ENCODE data around the gene CFAP298. TPM values are rescaled to one million over a fixed set of nuclear protein-coding genes. Genes with fewer than 3 reads are reported as not detected.

The CFAP298 gene
- total and polyA plus RNA-seq, 4 experiments from 2014 or later = 29.4 to 54.3 (median 43.9) TPM

GRCh38 chr21:32587120-32587519, 25.1 kb downstream of the CFAP298 start:
- ChIA-PET CTCF (ENCODE audit: partially characterized antibody) (interaction anchor here (1.2 to 3.5 kb wide), 2 partner anchors 13 to 185 kb away, joined by 4 to 19 read pairs; no protein-coding TSS in a partner anchor), POLR2A (ENCODE audit: partially characterized antibody) (no interaction called here)
- Mint-ChIP-seq H3K9me3 (no peaks in the 10 kb centered on the region), H3K4me3 (no peak overlapping the region), H3K27me3 (peaks cover 0 to 4% of the 10 kb centered on the region in 2 donors), H3K27ac (no peak overlapping the region), H3K36me3 (no peaks in the 10 kb centered on the region), H3K4me1 (peaks cover 0 to 4% (median under 1%) of the 10 kb centered on the region in 4 donors)
- Histone ChIP-seq H3K27me3 (ENCODE audit: insufficient read depth, low read length) (no peaks in the 10 kb centered on the region), H3K4me1 (ENCODE audit: insufficient read depth, low read length) (no peaks in the 10 kb centered on the region), H3K9me3 (ENCODE audit: control insufficient read depth in 1 of 2, low read length in 2 of 2) (no peaks in the 10 kb centered on the region), H3K4me3 (ENCODE audit: low read length in 2 of 2) (no peak overlapping the region), H3K27ac (ENCODE audit: low read depth, low read length) (no peak overlapping the region), H3K36me3 (ENCODE audit: insufficient read depth, low read length) (no peaks in the 10 kb centered on the region)
- no peak for DNase-seq
- intact Hi-C loops (cut with micrococcal nuclease) = no loop called here

GRCh38 chr21:32585970-32586369, 26.2 kb downstream of the CFAP298 start:
- H3K4me1 Mint-ChIP-seq = peaks cover 0 to 4% (median under 1%) of the 10 kb centered on the region in 4 donors
- intact Hi-C loops (cut with micrococcal nuclease) = no loop called here

GRCh38 chr21:32585042-32585710, 27.0 kb downstream of the CFAP298 start, which contains the start of gene TCP10L:
Gene TCP10L, minus strand, starts transcription at chr21:32585523. Its CDS starts 1,219 bp downstream, at chr21:32584304.
- Mint-ChIP-seq H3K4me3 (peak within 1 kb of the TSS in 1 of 8 donors; percentile 9), H3K4me1 (peaks cover 0 to 4% (median under 1%) of the 10 kb centered on the region in 4 donors), H3K36me3 (peaks cover 0 to 3% of the 10 kb centered on the region in 2 donors), H3K9me3 (no peaks in the 10 kb centered on the region), H3K27ac (peak within 1 kb of the TSS in 2 of 7 donors; percentile 43 to 80), H3K27me3 (peaks cover 2 to 4% of the 10 kb centered on the region in 2 donors)
- Histone ChIP-seq H3K4me1 (ENCODE audit: insufficient read depth, low read length) (no peaks in the 10 kb centered on the region), H3K36me3 (ENCODE audit: insufficient read depth, low read length) (no peaks in the 10 kb centered on the region), H3K27me3 (ENCODE audit: insufficient read depth, low read length) (no peaks in the 10 kb centered on the region), H3K9me3 (ENCODE audit: control insufficient read depth in 1 of 2, low read length in 2 of 2) (no peaks in the 10 kb centered on the region), H3K4me3 (ENCODE audit: low read length in 2 of 2) (no peak within 1 kb of the TSS), H3K27ac (ENCODE audit: low read depth, low read length) (no peak within 1 kb of the TSS)
- CTCF ChIA-PET (ENCODE audit: partially characterized antibody) = interaction anchor here (1.0 to 1.5 kb wide), 2 partner anchors 13 to 182 kb away, joined by 3 read pairs; no protein-coding TSS in a partner anchor
- POLR2A ChIA-PET (ENCODE audit: partially characterized antibody) = no interaction called here
- no peak for DNase-seq
- intact Hi-C loops (cut with micrococcal nuclease) = no loop called here

More at GRCh38 chr21:32585970-32586369, 26.2 kb downstream of the CFAP298 start:
- Histone ChIP-seq H3K36me3 (ENCODE audit: insufficient read depth, low read length) (no peaks in the 10 kb centered on the region), H3K9me3 (ENCODE audit: control insufficient read depth in 1 of 2, low read length in 2 of 2) (no peaks in the 10 kb centered on the region), H3K27ac (ENCODE audit: low read depth, low read length) (no peak overlapping the region), H3K27me3 (ENCODE audit: insufficient read depth, low read length) (no peaks in the 10 kb centered on the region), H3K4me3 (ENCODE audit: low read length in 2 of 2) (no peak overlapping the region), H3K4me1 (ENCODE audit: insufficient read depth, low read length) (no peaks in the 10 kb centered on the region)
- H3K9me3 Mint-ChIP-seq = no peaks in the 10 kb centered on the region
- peaks cover 0 to 4% of the 10 kb centered on the region in 2 donors for H3K27me3 Mint-ChIP-seq
- DNase-seq = no peak
- no peak overlapping the region for H3K4me3 Mint-ChIP-seq
- no peaks in the 10 kb centered on the region for H3K36me3 Mint-ChIP-seq
- ChIA-PET POLR2A (ENCODE audit: partially characterized antibody) (no interaction called here), CTCF (ENCODE audit: partially characterized antibody) (interaction anchor here (1.5 kb wide), 1 partner anchor 13 kb away, joined by 3 read pairs; no protein-coding TSS in a partner anchor)
- H3K27ac Mint-ChIP-seq = no peak overlapping the region

GRCh38 chr21:32584472-32584871, 27.7 kb downstream of the CFAP298 start:
- H3K27me3 ChIP-seq (ENCODE audit: insufficient read depth, low read length) = no peaks in the 10 kb centered on the region
- Mint-ChIP-seq H3K36me3 (peaks cover 0 to 3% of the 10 kb centered on the region in 2 donors), H3K9me3 (no peaks in the 10 kb centered on the region), H3K27ac (peak overlapping the region in 1 of 7 donors; percentile 43), H3K27me3 (peaks cover 2 to 4% of the 10 kb centered on the region in 2 donors), H3K4me3 (no peak overlapping the region), H3K4me1 (peaks cover 0 to 4% (median under 1%) of the 10 kb centered on the region in 4 donors)
- no peaks in the 10 kb centered on the region for H3K36me3 ChIP-seq (ENCODE audit: insufficient read depth, low read length)
- DNase-seq = no peak
- H3K4me1 ChIP-seq (ENCODE audit: insufficient read depth, low read length) = no peaks in the 10 kb centered on the region
- no peak overlapping the region for H3K4me3 ChIP-seq (ENCODE audit: low read length in 2 of 2)
- no peaks in the 10 kb centered on the region for H3K9me3 ChIP-seq (ENCODE audit: control insufficient read depth in 1 of 2, low read length in 2 of 2)
- no peak overlapping the region for H3K27ac ChIP-seq (ENCODE audit: low read depth, low read length)
- ChIA-PET POLR2A (ENCODE audit: partially characterized antibody) (no interaction called here), CTCF (ENCODE audit: partially characterized antibody) (interaction anchor here (1.0 to 1.5 kb wide), 2 partner anchors 12 to 181 kb away, joined by 3 read pairs; no protein-coding TSS in a partner anchor)
- intact Hi-C loops (cut with micrococcal nuclease) = no loop called here

GRCh38 chr21:32581732-32582131, 30.4 kb downstream of the CFAP298 start:
- intact Hi-C loops (cut with micrococcal nuclease) = no loop called here
- Histone ChIP-seq H3K27ac (ENCODE audit: low read depth, low read length) (no peak overlapping the region), H3K27me3 (ENCODE audit: insufficient read depth, low read length) (no peaks in the 10 kb centered on the region), H3K4me1 (ENCODE audit: insufficient read depth, low read length) (no peaks in the 10 kb centered on the region), H3K36me3 (ENCODE audit: insufficient read depth, low read length) (no peaks in the 10 kb centered on the region), H3K9me3 (ENCODE audit: control insufficient read depth in 1 of 2, low read length in 2 of 2) (no peaks in the 10 kb centered on the region), H3K4me3 (ENCODE audit: low read length in 2 of 2) (no peak overlapping the region)
- H3K9me3 Mint-ChIP-seq = no peaks in the 10 kb centered on the region
- no peak for DNase-seq
- peaks cover 0 to 4% (median under 1%) of the 10 kb centered on the region in 4 donors for H3K4me1 Mint-ChIP-seq
- peaks cover 0 to 3% of the 10 kb centered on the region in 2 donors for H3K36me3 Mint-ChIP-seq
- CTCF ChIA-PET (ENCODE audit: partially characterized antibody) = interaction anchor here (1.1 kb wide), 1 partner anchor 11 kb away, joined by 3 read pairs; no protein-coding TSS in a partner anchor
- H3K27ac Mint-ChIP-seq = no peak overlapping the region
- no peak overlapping the region for H3K4me3 Mint-ChIP-seq
- peaks cover 4% of the 10 kb centered on the region in 2 donors for H3K27me3 Mint-ChIP-seq
- POLR2A ChIA-PET (ENCODE audit: partially characterized antibody) = no interaction called here

GRCh38 chr21:32580949-32581348, 31.2 kb downstream of the CFAP298 start:
- no peak for DNase-seq
- Histone ChIP-seq H3K4me1 (ENCODE audit: insufficient read depth, low read length) (no peaks in the 10 kb centered on the region), H3K36me3 (ENCODE audit: insufficient read depth, low read length) (no peaks in the 10 kb centered on the region), H3K27me3 (ENCODE audit: insufficient read depth, low read length) (no peaks in the 10 kb centered on the region), H3K9me3 (ENCODE audit: control insufficient read depth in 1 of 2, low read length in 2 of 2) (no peaks in the 10 kb centered on the region), H3K27ac (ENCODE audit: low read depth, low read length) (no peak overlapping the region), H3K4me3 (ENCODE audit: low read length in 2 of 2) (no peak overlapping the region)
- ChIA-PET CTCF (ENCODE audit: partially characterized antibody) (interaction anchor here (1.1 kb wide), 1 partner anchor 10 kb away, joined by 3 read pairs; no protein-coding TSS in a partner anchor), POLR2A (ENCODE audit: partially characterized antibody) (no interaction called here)
- Mint-ChIP-seq H3K27me3 (peaks cover 4% of the 10 kb centered on the region in 2 donors), H3K27ac (no peak overlapping the region), H3K36me3 (peaks cover 0 to 3% of the 10 kb centered on the region in 2 donors), H3K4me1 (peaks cover 0 to 4% (median under 1%) of the 10 kb centered on the region in 4 donors), H3K4me3 (no peak overlapping the region), H3K9me3 (no peaks in the 10 kb centered on the region)
- intact Hi-C loops (cut with micrococcal nuclease) = no loop called here

GRCh38 chr21:32578107-32578691, 34.0 kb downstream of the CFAP298 start:
- Mint-ChIP-seq H3K4me1 (no peaks in the 10 kb centered on the region), H3K36me3 (peaks cover 0 to 3% of the 10 kb centered on the region in 2 donors), H3K4me3 (peak overlapping the region in 1 of 8 donors; percentile 37), H3K27ac (peak overlapping the region in 1 of 7 donors; percentile 18), H3K27me3 (peaks cover 0 to 4% of the 10 kb centered on the region in 2 donors), H3K9me3 (no peaks in the 10 kb centered on the region)
- Histone ChIP-seq H3K4me3 (ENCODE audit: low read length in 2 of 2) (no peak overlapping the region), H3K36me3 (ENCODE audit: insufficient read depth, low read length) (no peaks in the 10 kb centered on the region), H3K9me3 (ENCODE audit: control insufficient read depth in 1 of 2, low read length in 2 of 2) (no peaks in the 10 kb centered on the region), H3K4me1 (ENCODE audit: insufficient read depth, low read length) (no peaks in the 10 kb centered on the region), H3K27me3 (ENCODE audit: insufficient read depth, low read length) (no peaks in the 10 kb centered on the region), H3K27ac (ENCODE audit: low read depth, low read length) (no peak overlapping the region)
- intact Hi-C loops (cut with micrococcal nuclease) = no loop called here
- POLR2A ChIA-PET (ENCODE audit: partially characterized antibody) = interaction anchor here (1.5 kb wide), 1 partner anchor 9 kb away, joined by 5 read pairs; no protein-coding TSS in a partner anchor
- peak in 2 of 5 donors; percentile 5 to 16 for DNase-seq
- CTCF ChIA-PET (ENCODE audit: partially characterized antibody) = interaction anchor here (1.2 to 1.6 kb wide), 2 partner anchors 9 to 22 kb away, joined by 4 to 5 read pairs; no protein-coding TSS in a partner anchor
